Endothelial cell of umbilical vein (primary cell): Measurements from ENCODE around the gene AMZ1.
"Not testable (repeated sequence)": the region's sequence is repeated elsewhere in the genome, so short reads cannot be mapped to it uniquely, and the experiment has no call there.

Source experiments
- CTCF ChIP-seq, 2 donors: IDR thresholded peaks; 1 replicate in 1 of 2; 2 replicates in 1 of 2; pipeline ENCODE4 v1.5.1; 2011; ENCODE audit warnings: low read length in 2 of 2, mild to moderate bottlenecking in 2 of 2, moderate library complexity in 2 of 2, control low read depth in 1 of 2, inconsistent platforms in 1 of 2, low read depth in 1 of 2; ENCODE audit not compliant: insufficient read depth in 1 of 2; ENCODE audit errors: extremely low read depth in 1 of 2
- MAX ChIP-seq: IDR thresholded peaks from 2 replicates; pipeline ENCODE4 v1.6.1; 2011; ENCODE audit not compliant: insufficient read depth, insufficient read length
- POLR2A ChIP-seq: IDR thresholded peaks from 2 replicates; pipeline ENCODE4 v1.6.1; 2012; ENCODE audit warnings: low read depth, mild to moderate bottlenecking, control low read depth, low read length
- POLR2AphosphoS5 ChIP-seq: IDR thresholded peaks from 2 replicates; pipeline ENCODE4 v1.6.1; 2012; ENCODE audit warnings: low read depth, mild to moderate bottlenecking, control low read depth, low read length, moderate library complexity; ENCODE audit not compliant: insufficient read depth

- not testable (repeated sequence) for TF ChIP-seq MAX; POLR2AphosphoS5; CTCF (IDR thresholded peaks at IDR 0.05; ENCODE audit: extremely low read depth in 1 of 2, insufficient read depth in 1 of 2, low read depth in 1 of 2, low read length in 2 of 2); POLR2A
Observed at GRCh38 chr7:2679135-2680127, 8.6 kb upstream of the AMZ1 start.
